ENCODE data around the gene ADAMTS2. TPM values are rescaled to one million over a fixed set of nuclear protein-coding genes. Genes with fewer than 3 reads are reported as not detected.

ADAMTS2 gene
- total RNA-seq, 1 donor from 2014 or later, result 7.7 TPM

- H3K4me1 Mint-ChIP-seq (ENCODE audit: unreplicated experiment), result no peaks in the 10 kb centered on the region
- no peaks in the 10 kb centered on the region for H3K9me3 Mint-ChIP-seq
- no peaks in the 10 kb centered on the region for H3K36me3 Mint-ChIP-seq
- DNase-seq (ENCODE audit: extremely low spot score, unreplicated experiment), result no peak
- H3K27me3 Mint-ChIP-seq, result peaks cover 19% of the 10 kb centered on the region
- TF ChIP-seq CTCF (conservative IDR thresholded peaks at IDR 0.05), result no peak
- H3K27ac Mint-ChIP-seq, result no peak overlapping the region
- no peak overlapping the region for H3K4me3 Mint-ChIP-seq
These were observed 17.1 kb upstream of the ADAMTS2 start for GRCh38 chr5:179362355-179362754.

GRCh38 chr5:179361037-179361603 lies 15.9 kb upstream of the ADAMTS2 start:
- TF ChIP-seq CTCF (conservative IDR thresholded peaks at IDR 0.05), result no peak
- H3K27me3 Mint-ChIP-seq, result peaks cover 18% of the 10 kb centered on the region
- no peaks in the 10 kb centered on the region for H3K9me3 Mint-ChIP-seq
- no peak overlapping the region for H3K27ac Mint-ChIP-seq
- no peak overlapping the region for H3K4me3 Mint-ChIP-seq
- H3K4me1 Mint-ChIP-seq (ENCODE audit: unreplicated experiment), result no peaks in the 10 kb centered on the region
- DNase-seq (ENCODE audit: extremely low spot score, unreplicated experiment), result no peak
- H3K36me3 Mint-ChIP-seq, result no peaks in the 10 kb centered on the region

GRCh38 chr5:179357031-179357430 lies 11.8 kb upstream of the ADAMTS2 start:
- Mint-ChIP-seq H3K27ac (no peak overlapping the region), H3K9me3 (no peaks in the 10 kb centered on the region), H3K36me3 (no peaks in the 10 kb centered on the region), H3K27me3 (peaks cover 18% of the 10 kb centered on the region), H3K4me1 (ENCODE audit: unreplicated experiment) (no peaks in the 10 kb centered on the region), H3K4me3 (no peak overlapping the region)
- no peak for DNase-seq (ENCODE audit: extremely low spot score, unreplicated experiment)
- TF ChIP-seq CTCF (conservative IDR thresholded peaks at IDR 0.05), result no peak

- no peaks in the 10 kb centered on the region for H3K36me3 Mint-ChIP-seq
- H3K27ac Mint-ChIP-seq, result no peak overlapping the region
- H3K4me3 Mint-ChIP-seq, result no peak overlapping the region
- H3K9me3 Mint-ChIP-seq, result no peaks in the 10 kb centered on the region
- no peak for DNase-seq (ENCODE audit: extremely low spot score, unreplicated experiment)
- H3K4me1 Mint-ChIP-seq (ENCODE audit: unreplicated experiment), result no peaks in the 10 kb centered on the region
- no peak for TF ChIP-seq CTCF (conservative IDR thresholded peaks at IDR 0.05)
- H3K27me3 Mint-ChIP-seq, result peaks cover 24% of the 10 kb centered on the region
These were observed 11.0 kb upstream of the ADAMTS2 start for GRCh38 chr5:179355976-179356974.

GRCh38 chr5:179354305-179354882 lies 9.1 kb upstream of the ADAMTS2 start:
- H3K9me3 Mint-ChIP-seq, result no peaks in the 10 kb centered on the region
- no peak overlapping the region for H3K27ac Mint-ChIP-seq
- no peak overlapping the region for H3K4me3 Mint-ChIP-seq
- H3K36me3 Mint-ChIP-seq, result no peaks in the 10 kb centered on the region
- no peak for TF ChIP-seq CTCF (conservative IDR thresholded peaks at IDR 0.05)
- H3K4me1 Mint-ChIP-seq (ENCODE audit: unreplicated experiment), result no peaks in the 10 kb centered on the region
- DNase-seq (ENCODE audit: extremely low spot score, unreplicated experiment), result no peak
- peaks cover 36% of the 10 kb centered on the region for H3K27me3 Mint-ChIP-seq
